Keratinocyte (primary cell): ENCODE measurements around the gene FARP1. TPM values are rescaled to one million over a fixed set of nuclear protein-coding genes. Genes with fewer than 3 reads are reported as not detected.

ENCODE experiments used
- DNase-seq: peaks from one replicate; pipeline ENCODE4 v3.0.0-alpha.2; 2011; ENCODE audit warnings: low read depth, missing footprints, low spot score
- FAIRE-seq: peaks from 2 replicates; lab custom pipeline; 2011; peaks lifted over from hg19 to GRCh38; lab: Jason Lieb, UNC
- H2AFZ ChIP-seq: 2 replicates; pipeline ENCODE4 v1.6.0; 2012; ENCODE audit warnings: low read length, control low read depth, inconsistent platforms; ENCODE audit not compliant: control insufficient read depth
- H3K27ac ChIP-seq: 2 replicates; pipeline ENCODE4 v1.5.1; 2011; ENCODE audit warnings: low read length; ENCODE audit not compliant: control insufficient read depth, insufficient read depth
- H3K27me3 ChIP-seq: 3 replicates; pipeline ENCODE4 v1.6.0; 2011; ENCODE audit warnings: low read length; ENCODE audit not compliant: control insufficient read depth, insufficient read depth; ENCODE audit errors: extremely low read depth
- H3K36me3 ChIP-seq, 2 experiments: 2 replicates in 1 of 2; 3 replicates in 1 of 2; pipeline ENCODE4 v1.5.1; 2011; ENCODE audit warnings: low read length in 2 of 2, mild to moderate bottlenecking in 1 of 2; ENCODE audit not compliant: control insufficient read depth in 2 of 2, insufficient read depth in 2 of 2; ENCODE audit errors: extremely low read depth in 1 of 2
- H3K4me1 ChIP-seq: 3 replicates; pipeline ENCODE4 v1.5.1; 2011; ENCODE audit warnings: low read length; ENCODE audit not compliant: control insufficient read depth, insufficient read depth; ENCODE audit errors: extremely low read depth
- H3K4me2 ChIP-seq: 3 replicates; pipeline ENCODE4 v1.6.0; 2011; ENCODE audit warnings: low read depth, low read length; ENCODE audit not compliant: control insufficient read depth, insufficient read depth; ENCODE audit errors: extremely low read depth
- H3K4me3 ChIP-seq, 3 experiments: fragments of 200-600 bp in 1 of 3; sonication (generic) in 1 of 3; 2 replicates in 2 of 3; 3 replicates in 1 of 3; pipeline ENCODE4 v1.5.1; 2011 to 2016; ENCODE audit warnings: low read length in 3 of 3, mild to moderate bottlenecking in 3 of 3, control low read depth in 2 of 3, inconsistent platforms in 1 of 3, low read depth in 1 of 3, mixed read lengths in 1 of 3, mixed run types in 1 of 3, moderate library complexity in 1 of 3; ENCODE audit not compliant: control insufficient read depth in 2 of 3, insufficient read depth in 2 of 3; ENCODE audit errors: extremely low read depth in 1 of 3
- H3K79me2 ChIP-seq: 2 replicates; pipeline ENCODE4 v1.6.0; 2012; ENCODE audit warnings: low read length; ENCODE audit not compliant: control insufficient read depth, insufficient read depth
- H3K9ac ChIP-seq: 3 replicates; pipeline ENCODE4 v1.6.0; 2011; ENCODE audit warnings: low read length; ENCODE audit not compliant: control insufficient read depth, insufficient read depth; ENCODE audit errors: extremely low read depth
- H3K9me1 ChIP-seq: 3 replicates; pipeline ENCODE4 v1.6.0; 2011; ENCODE audit warnings: low read length; ENCODE audit not compliant: control insufficient read depth, insufficient read depth; ENCODE audit errors: extremely low read depth
- H3K9me3 ChIP-seq: 2 replicates; pipeline ENCODE4 v1.5.1; 2012; ENCODE audit warnings: low read depth, low read length; ENCODE audit not compliant: control insufficient read depth
- H4K20me1 ChIP-seq: 3 replicates; pipeline ENCODE4 v1.6.0; 2011; ENCODE audit warnings: low read length; ENCODE audit not compliant: control insufficient read depth, insufficient read depth; ENCODE audit errors: extremely low read depth
- EZH2 ChIP-seq: IDR thresholded peaks from one replicate; pipeline ENCODE4 v1.6.1; 2012; ENCODE audit warnings: inconsistent platforms, mild to moderate bottlenecking, low read length, moderate library complexity
- dilution Hi-C: fragments of 300-500 bp; cut with MboI; formaldehyde crosslinking; loops from one replicate; pipeline ENCODE4 v1.7.0; 2020; ENCODE audit warnings: low sequenced_read_pairs; ENCODE audit not compliant: extremely low pct_ligation_motif_present
- polyA plus RNA-seq, 5 experiments: library from polyadenylated mRNA; depleted of rRNA in 3 of 5; stranded (reverse) in 3 of 5; stranded (forward) in 1 of 5; unstranded in 1 of 5; fragments of >200 nt; gene quantifications; 1 replicate in 1 of 5; 2 replicates in 3 of 5; 3 replicates in 1 of 5; pipeline versions ENCODE4 v1.2.1 to v1.2.3, GENCODE V29; 2011 to 2012; ENCODE audit warnings: missing spikeins in 2 of 5, low read depth in 1 of 5, low replicate concordance in 1 of 5
- TF ChIP-seq, protein P1 (sequence below), 3 experiments: IDR thresholded peaks in 1 of 3; conservative IDR thresholded peaks in 1 of 3; optimal IDR thresholded peaks in 1 of 3; 2 replicates in 2 of 3; 3 replicates in 1 of 3; pipeline versions ENCODE3 to v1.5.1; 2011; ENCODE audit warnings: low read length in 3 of 3, mild to moderate bottlenecking in 3 of 3, moderate library complexity in 2 of 3, control low read depth in 1 of 3, inconsistent platforms in 1 of 3; ENCODE audit not compliant: insufficient read depth in 2 of 3; ENCODE audit errors: extremely low read depth in 1 of 3

Gene FARP1
- polyA plus RNA-seq, 1 donor (not counting 4 experiments of a cell fraction or from before 2014, with no cell fraction given), result 10.3 TPM

DNA sequence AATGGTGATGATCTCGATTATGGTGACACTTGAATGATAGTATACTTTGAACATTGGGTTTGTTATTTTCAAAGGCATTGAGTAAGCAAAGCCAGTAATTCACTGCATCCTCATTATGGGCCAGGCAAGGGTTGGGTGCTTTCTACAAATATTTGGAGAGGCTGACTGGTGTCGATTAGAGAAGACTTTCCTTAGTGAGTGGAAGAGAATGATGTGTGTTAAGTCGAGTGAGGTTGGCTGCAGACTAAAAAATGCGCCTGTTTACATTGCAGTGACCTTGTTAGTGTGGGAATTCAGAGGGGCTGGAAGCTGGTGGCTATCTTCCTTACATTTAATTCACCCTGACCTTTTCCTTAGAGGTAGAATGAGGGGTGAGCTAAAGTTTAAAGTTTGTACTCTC, 56.6 kb downstream of the FARP1 start:
- no peaks in the 10 kb centered on the region for H4K20me1 ChIP-seq
- dilution Hi-C loops, result no loop called here
- no peaks in the 10 kb centered on the region for H3K9me1 ChIP-seq
- no peak overlapping the region for H3K27ac ChIP-seq
- no peaks in the 10 kb centered on the region for H3K36me3 ChIP-seq
- TF ChIP-seq, protein P1, sequence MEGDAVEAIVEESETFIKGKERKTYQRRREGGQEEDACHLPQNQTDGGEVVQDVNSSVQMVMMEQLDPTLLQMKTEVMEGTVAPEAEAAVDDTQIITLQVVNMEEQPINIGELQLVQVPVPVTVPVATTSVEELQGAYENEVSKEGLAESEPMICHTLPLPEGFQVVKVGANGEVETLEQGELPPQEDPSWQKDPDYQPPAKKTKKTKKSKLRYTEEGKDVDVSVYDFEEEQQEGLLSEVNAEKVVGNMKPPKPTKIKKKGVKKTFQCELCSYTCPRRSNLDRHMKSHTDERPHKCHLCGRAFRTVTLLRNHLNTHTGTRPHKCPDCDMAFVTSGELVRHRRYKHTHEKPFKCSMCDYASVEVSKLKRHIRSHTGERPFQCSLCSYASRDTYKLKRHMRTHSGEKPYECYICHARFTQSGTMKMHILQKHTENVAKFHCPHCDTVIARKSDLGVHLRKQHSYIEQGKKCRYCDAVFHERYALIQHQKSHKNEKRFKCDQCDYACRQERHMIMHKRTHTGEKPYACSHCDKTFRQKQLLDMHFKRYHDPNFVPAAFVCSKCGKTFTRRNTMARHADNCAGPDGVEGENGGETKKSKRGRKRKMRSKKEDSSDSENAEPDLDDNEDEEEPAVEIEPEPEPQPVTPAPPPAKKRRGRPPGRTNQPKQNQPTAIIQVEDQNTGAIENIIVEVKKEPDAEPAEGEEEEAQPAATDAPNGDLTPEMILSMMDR (optimal IDR thresholded peaks at IDR 0.05 in 1 of 3, IDR thresholded peaks at IDR 0.05 in 1 of 3, conservative IDR thresholded peaks at IDR 0.05 in 1 of 3; ENCODE audit: extremely low read depth in 1 of 3, insufficient read depth in 2 of 3, low read length in 3 of 3), result no peak
- TF ChIP-seq EZH2, result no peak
- peaks cover 2% of the 10 kb centered on the region for H3K9me3 ChIP-seq
- no peak overlapping the region for H2AFZ ChIP-seq
- H3K4me1 ChIP-seq, result no peaks in the 10 kb centered on the region
- no peak overlapping the region for H3K4me2 ChIP-seq
- DNase-seq (no peak), FAIRE-seq (no peak)
- H3K79me2 ChIP-seq, result no peaks in the 10 kb centered on the region
- no peaks in the 10 kb centered on the region for H3K27me3 ChIP-seq
- H3K4me3 ChIP-seq, result no peak overlapping the region
- no peak overlapping the region for H3K9ac ChIP-seq

DNA sequence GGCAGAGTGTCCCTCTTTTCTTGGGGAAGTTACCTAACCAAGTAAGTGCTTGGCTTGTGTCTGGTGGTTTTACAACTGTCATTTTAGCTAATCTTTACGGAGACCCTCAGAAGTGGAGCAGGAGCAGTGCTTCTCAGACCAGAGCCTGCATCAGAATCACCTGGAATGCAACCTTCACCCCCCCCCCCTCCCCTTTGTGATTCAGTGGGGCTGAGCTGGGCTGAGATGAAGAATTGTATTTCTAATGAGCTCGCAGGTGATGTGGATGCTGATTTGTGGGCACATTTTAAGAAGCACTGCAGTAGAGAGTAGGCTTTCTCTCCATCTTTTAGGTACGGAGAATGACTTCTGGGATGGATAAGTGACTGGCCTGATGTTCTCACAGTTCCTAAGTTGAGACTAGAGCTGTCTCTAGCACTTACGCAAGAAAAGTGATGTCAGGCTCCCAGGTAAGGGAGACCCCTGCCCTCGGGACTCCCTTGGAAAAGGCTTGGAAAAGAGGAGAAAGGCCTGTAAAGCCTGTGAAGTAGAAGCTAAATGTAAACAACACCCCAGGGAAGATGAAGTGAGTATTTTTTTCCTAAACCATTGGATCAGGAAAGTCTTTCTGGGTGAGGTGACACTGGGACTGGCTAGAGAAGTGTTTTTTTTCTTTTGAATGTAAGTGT, 57.5 kb downstream of the FARP1 start:
- Histone ChIP-seq H3K27ac (no peak overlapping the region), H3K79me2 (no peaks in the 10 kb centered on the region), H3K27me3 (no peaks in the 10 kb centered on the region), H2AFZ (no peak overlapping the region), H3K36me3 (no peaks in the 10 kb centered on the region), H3K9me3 (peaks cover 2% of the 10 kb centered on the region), H3K9me1 (no peaks in the 10 kb centered on the region), H3K4me2 (no peak overlapping the region), H3K4me3 (no peak overlapping the region), H4K20me1 (no peaks in the 10 kb centered on the region), H3K4me1 (no peaks in the 10 kb centered on the region), H3K9ac (no peak overlapping the region)
- DNase-seq (no peak), FAIRE-seq (no peak)
- dilution Hi-C loops, result no loop called here
- TF ChIP-seq, protein P1 (optimal IDR thresholded peaks at IDR 0.05 in 1 of 3, IDR thresholded peaks at IDR 0.05 in 1 of 3, conservative IDR thresholded peaks at IDR 0.05 in 1 of 3; ENCODE audit: extremely low read depth in 1 of 3, insufficient read depth in 2 of 3, low read length in 3 of 3), result no peak
- TF ChIP-seq EZH2, result no peak
